Stomach smooth muscle (tissue), 2 donors: ENCODE results near the gene POC1B.

Source experiments
- H3K27ac ChIP-seq: one replicate; pipeline ENCODE4 v1.7.0; 2013; ENCODE audit warnings: mild to moderate bottlenecking, low read length, inconsistent platforms
- H3K27me3 ChIP-seq, 2 donors: one replicate each; pipeline ENCODE4 v1.7.0; 2013; ENCODE audit warnings: low read length in 2 of 2; ENCODE audit not compliant: insufficient read depth in 2 of 2, control insufficient read depth in 1 of 2
- H3K36me3 ChIP-seq, 2 donors: one replicate each; pipeline ENCODE4 v1.7.0; 2013; ENCODE audit warnings: low read length in 2 of 2; ENCODE audit not compliant: control insufficient read depth in 2 of 2, insufficient read depth in 2 of 2
- H3K4me1 ChIP-seq: one replicate; pipeline ENCODE4 v1.7.0; 2013; ENCODE audit warnings: low read length; ENCODE audit not compliant: control insufficient read depth, insufficient read depth
- H3K4me3 ChIP-seq, 2 donors: one replicate each; pipeline ENCODE4 v1.7.0; 2013; ENCODE audit warnings: low read length in 2 of 2
- H3K9ac ChIP-seq, 2 donors: one replicate each; pipeline ENCODE4 v1.7.0; 2013; ENCODE audit warnings: low read length in 2 of 2, mild to moderate bottlenecking in 1 of 2
- H3K9me3 ChIP-seq, 2 donors: one replicate each; pipeline ENCODE4 v1.7.0; 2013; ENCODE audit warnings: low read length in 2 of 2; ENCODE audit not compliant: control insufficient read depth in 2 of 2
- donor health status: healthy.
- donor health status: Pancreatic carcinoma.

The POC1B gene

DNA sequence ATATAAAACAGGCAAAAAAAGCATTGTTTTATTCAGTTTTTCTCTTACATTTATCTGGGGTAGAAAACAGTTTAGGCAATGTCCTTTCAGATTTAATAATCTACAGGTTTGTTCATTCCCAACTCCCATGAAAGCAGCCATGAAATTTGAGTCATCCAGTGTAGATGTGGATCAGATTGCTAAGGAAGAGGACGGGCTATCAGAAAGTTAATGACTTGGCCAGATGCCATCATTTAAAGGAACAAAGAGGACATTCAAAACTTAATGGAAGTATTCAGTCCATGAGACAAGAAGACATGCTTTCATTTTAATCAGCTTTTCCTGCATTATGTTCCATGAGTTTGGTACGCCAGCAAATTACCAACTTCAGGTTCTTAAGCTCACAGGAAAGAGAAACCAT lies 31.1 kb upstream of the POC1B start:
- H3K36me3 ChIP-seq, result no peaks in the 10 kb centered on the region
- no peaks in the 10 kb centered on the region for H3K4me1 ChIP-seq
- no peaks in the 10 kb centered on the region for H3K27me3 ChIP-seq
- H3K9ac ChIP-seq, result no peak overlapping the region
- no peak overlapping the region for H3K27ac ChIP-seq
- no peaks in the 10 kb centered on the region for H3K9me3 ChIP-seq
- no peak overlapping the region for H3K4me3 ChIP-seq

DNA sequence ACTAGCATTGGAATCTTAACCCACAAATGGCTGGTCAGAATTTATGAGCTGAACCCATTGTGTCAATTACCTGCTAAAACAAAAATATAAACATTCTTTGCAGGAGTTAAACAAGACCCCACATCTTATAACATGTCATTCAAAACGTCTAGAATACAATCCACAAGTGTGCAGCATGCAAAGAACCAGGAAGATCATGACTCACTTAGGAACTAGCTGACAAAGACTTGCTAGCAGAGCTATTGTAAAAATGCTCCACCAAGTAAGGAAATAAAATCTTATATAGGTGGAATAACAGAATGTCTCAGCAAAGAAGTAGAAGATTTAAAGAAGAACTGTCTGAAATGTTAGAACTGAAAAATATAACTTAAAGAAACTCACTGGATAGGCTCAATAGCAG lies 26.5 kb upstream of the POC1B start:
- Histone ChIP-seq H3K9me3 (no peaks in the 10 kb centered on the region), H3K27ac (no peak overlapping the region), H3K9ac (no peak overlapping the region), H3K4me1 (no peaks in the 10 kb centered on the region), H3K36me3 (no peaks in the 10 kb centered on the region), H3K4me3 (no peak overlapping the region), H3K27me3 (no peaks in the 10 kb centered on the region)

DNA sequence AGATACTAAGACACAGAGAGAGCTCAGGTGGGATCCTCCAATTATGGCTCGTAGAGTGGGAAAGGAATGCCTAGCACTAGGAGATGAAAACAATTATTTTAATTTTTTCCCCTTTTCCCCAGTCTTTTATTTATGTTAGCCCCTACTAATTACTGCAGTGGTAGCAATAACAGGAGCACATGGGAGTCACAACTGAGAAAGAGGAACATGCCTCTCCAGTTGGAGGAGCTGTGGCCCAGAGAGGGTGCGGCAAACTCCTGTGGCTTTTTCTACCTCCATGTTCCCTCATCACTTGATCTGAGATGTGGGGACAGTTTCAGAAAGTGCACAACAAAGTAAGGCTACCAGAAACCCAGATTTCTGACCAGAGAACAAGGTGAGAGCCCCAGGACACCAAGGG lies 25.9 kb upstream of the POC1B start:
- Histone ChIP-seq H3K9me3 (no peaks in the 10 kb centered on the region), H3K27me3 (no peaks in the 10 kb centered on the region), H3K9ac (no peak overlapping the region), H3K4me1 (no peaks in the 10 kb centered on the region), H3K27ac (no peak overlapping the region), H3K4me3 (no peak overlapping the region), H3K36me3 (no peaks in the 10 kb centered on the region)

DNA sequence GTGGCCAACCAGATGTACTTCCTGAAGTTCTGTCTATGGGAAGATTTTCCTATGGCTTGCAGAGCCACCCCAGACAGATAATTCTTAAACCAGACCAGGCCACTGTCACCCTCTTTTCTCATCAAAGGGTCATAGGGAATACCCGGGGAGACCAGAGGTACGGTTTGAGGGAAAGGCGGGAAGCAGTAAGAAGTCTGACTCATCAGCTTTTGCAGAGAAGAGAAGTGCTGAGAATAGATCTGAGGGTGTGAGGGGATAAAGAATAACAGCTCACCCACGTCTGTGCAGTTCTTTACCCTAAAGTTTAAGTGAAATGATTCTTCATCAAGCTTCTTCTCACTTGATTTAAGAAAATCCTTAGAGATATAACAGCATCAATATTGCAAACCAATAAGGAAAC lies 21.3 kb upstream of the POC1B start:
- no peaks in the 10 kb centered on the region for H3K27me3 ChIP-seq
- H3K27ac ChIP-seq, result no peak overlapping the region
- no peak overlapping the region for H3K9ac ChIP-seq
- peaks cover 5% of the 10 kb centered on the region for H3K4me1 ChIP-seq
- H3K9me3 ChIP-seq, result no peaks in the 10 kb centered on the region
- H3K4me3 ChIP-seq, result no peak overlapping the region
- H3K36me3 ChIP-seq, result no peaks in the 10 kb centered on the region

DNA sequence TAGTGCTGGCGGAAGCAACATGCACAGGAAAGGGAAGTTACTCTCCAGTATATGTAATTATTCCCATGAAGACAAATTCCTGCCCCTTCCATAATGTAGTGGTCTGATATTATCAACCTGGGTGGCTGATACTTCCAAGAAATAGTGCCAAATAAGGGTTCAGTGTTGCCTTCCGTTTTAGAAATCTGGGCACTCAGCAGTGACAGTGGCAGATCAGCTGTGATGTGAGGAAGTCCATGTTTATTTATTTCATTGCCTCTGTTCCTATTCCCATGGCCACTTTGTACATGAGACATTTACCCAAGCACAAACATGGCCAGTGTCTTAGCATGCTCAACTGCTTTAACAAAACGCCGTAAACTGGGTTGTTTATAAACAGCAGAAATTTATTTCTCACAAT lies 20.3 kb upstream of the POC1B start:
- H3K4me1 ChIP-seq, result peaks cover 5% of the 10 kb centered on the region
- H3K9ac ChIP-seq, result no peak overlapping the region
- no peaks in the 10 kb centered on the region for H3K27me3 ChIP-seq
- no peak overlapping the region for H3K4me3 ChIP-seq
- no peak overlapping the region for H3K27ac ChIP-seq
- no peaks in the 10 kb centered on the region for H3K9me3 ChIP-seq
- no peaks in the 10 kb centered on the region for H3K36me3 ChIP-seq

DNA sequence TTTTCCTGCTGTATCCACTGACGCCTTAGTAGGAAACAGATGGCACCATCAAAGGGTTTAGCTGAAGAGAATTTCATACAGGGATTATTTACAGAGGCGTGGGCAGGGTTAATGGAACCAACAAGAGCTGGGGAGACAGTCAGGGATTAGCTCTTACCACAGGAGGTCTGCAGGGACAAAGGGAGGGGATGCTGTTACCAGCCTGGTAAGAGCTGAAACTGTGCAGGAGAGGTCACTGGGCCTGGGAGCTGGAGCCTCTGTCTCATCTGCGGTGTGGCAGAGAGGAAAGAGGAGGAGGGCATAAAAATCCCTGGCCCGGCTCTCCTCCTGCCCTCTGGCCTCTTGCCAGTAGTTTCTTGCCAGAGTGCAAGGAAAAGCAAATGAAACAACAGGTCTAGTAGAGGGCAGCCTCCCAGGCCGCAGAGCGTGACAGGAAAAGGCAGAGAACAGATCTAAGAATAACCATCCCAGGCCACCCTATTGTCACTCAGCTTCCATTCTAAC lies 18.9 kb upstream of the POC1B start:
- Histone ChIP-seq H3K27ac (no peak overlapping the region), H3K9me3 (no peaks in the 10 kb centered on the region), H3K4me3 (no peak overlapping the region), H3K4me1 (peaks cover 5% of the 10 kb centered on the region), H3K36me3 (no peaks in the 10 kb centered on the region), H3K27me3 (no peaks in the 10 kb centered on the region), H3K9ac (no peak overlapping the region)

DNA sequence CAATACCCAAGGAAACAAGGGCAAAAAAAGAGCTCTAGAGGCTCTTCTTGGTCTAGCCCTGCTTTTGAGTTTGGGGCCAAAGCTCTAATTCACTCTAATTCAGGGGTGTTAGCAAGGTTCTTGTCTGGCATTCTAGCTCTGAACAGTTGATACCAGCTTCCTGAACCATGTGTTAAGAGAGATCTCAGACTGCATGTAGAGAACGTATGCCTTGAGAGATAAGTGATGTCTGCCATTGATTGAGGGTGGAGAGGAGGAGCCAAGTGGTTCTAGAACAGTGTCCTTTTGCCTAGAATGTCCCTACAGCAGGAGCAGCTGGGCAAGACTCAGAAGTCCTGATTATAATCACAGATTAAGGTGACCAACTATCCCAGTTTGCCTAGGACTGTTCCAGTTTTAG lies 18.2 kb upstream of the POC1B start:
- peaks cover 5% of the 10 kb centered on the region for H3K4me1 ChIP-seq
- no peaks in the 10 kb centered on the region for H3K9me3 ChIP-seq
- H3K27ac ChIP-seq, result no peak overlapping the region
- no peak overlapping the region for H3K4me3 ChIP-seq
- no peaks in the 10 kb centered on the region for H3K27me3 ChIP-seq
- no peak overlapping the region for H3K9ac ChIP-seq
- no peaks in the 10 kb centered on the region for H3K36me3 ChIP-seq

DNA sequence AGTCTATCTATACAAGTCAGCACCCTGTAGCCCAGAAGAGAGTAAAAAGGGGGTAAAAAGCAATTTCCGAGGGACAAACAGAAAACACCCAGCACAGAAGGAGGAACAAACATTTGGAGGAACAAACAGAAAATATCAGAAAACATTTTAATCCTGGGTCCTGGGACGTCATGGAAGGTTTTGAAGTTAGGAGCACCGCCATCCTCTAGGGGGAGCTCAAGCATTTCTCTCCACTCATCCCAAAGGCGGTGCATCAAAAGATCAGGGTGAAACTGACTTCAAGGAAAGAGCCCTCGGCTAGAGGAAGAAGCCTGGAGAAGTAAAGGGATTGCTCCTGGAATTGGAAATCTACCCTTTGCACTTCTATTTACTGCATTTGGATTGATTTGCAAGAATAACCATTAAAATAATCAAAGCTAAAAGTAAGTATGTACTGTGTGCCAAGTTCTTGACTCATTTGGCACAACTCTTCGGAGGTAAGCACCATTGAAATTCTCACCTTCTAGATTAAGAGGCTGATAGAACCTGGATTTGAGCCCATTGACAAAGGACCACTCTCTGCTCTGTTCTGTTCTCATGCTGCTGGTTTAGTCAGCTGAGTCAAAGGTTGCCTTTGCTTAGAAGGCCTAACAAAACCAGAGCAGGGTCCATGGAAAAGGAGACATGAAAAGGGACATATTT lies 17.2 kb upstream of the POC1B start:
- Histone ChIP-seq H3K27ac (no peak overlapping the region), H3K9ac (no peak overlapping the region), H3K36me3 (no peaks in the 10 kb centered on the region), H3K4me3 (no peak overlapping the region), H3K4me1 (peaks cover 5% of the 10 kb centered on the region), H3K9me3 (no peaks in the 10 kb centered on the region), H3K27me3 (no peaks in the 10 kb centered on the region)

DNA sequence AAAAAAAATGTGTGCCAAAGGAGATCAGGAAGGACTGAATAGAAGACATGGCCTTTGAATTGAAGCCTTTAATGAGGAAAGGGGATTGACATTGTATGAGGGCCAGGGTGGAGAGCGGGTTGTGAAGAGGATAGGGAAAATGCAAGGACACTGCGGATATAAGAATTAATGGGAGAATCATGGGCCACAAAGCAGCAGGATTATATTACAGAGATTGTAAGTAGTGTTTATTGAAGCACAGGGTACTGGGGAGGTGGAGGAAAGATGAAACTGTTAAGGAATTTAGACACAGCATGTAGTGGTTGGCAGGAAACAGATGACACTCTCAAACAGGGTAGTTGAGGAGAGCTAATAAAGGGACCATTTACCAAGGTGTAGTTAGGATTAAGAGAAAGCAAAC lies 16.4 kb upstream of the POC1B start:
- H3K9ac ChIP-seq, result no peak overlapping the region
- no peaks in the 10 kb centered on the region for H3K9me3 ChIP-seq
- H3K4me3 ChIP-seq, result no peak overlapping the region
- H3K36me3 ChIP-seq, result no peaks in the 10 kb centered on the region
- peaks cover 5% of the 10 kb centered on the region for H3K4me1 ChIP-seq
- H3K27me3 ChIP-seq, result no peaks in the 10 kb centered on the region
- H3K27ac ChIP-seq, result no peak overlapping the region

DNA sequence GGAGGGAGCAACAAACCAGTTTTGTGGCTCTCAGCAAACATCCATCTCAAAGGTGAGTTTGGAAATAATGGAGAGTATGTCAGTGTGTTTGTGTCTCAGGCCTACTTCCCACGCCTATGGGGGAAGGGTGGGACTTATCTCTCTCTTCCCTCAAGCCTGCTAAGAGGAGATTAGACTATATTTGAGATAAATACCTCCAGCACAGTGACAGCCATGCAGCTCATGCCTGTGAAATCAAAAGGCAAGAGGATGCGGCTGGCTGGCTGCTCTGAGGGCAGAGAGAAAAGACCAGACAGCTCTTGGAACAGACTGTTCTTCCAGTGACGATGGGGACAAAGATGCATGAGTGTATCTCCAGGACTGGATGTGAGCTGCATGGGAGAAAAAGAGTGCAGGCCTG lies 14.7 kb upstream of the POC1B start:
- no peak overlapping the region for H3K27ac ChIP-seq
- H3K9me3 ChIP-seq, result no peaks in the 10 kb centered on the region
- no peaks in the 10 kb centered on the region for H3K27me3 ChIP-seq
- no peak overlapping the region for H3K4me3 ChIP-seq
- peaks cover 5% of the 10 kb centered on the region for H3K4me1 ChIP-seq
- H3K9ac ChIP-seq, result no peak overlapping the region
- no peaks in the 10 kb centered on the region for H3K36me3 ChIP-seq

DNA sequence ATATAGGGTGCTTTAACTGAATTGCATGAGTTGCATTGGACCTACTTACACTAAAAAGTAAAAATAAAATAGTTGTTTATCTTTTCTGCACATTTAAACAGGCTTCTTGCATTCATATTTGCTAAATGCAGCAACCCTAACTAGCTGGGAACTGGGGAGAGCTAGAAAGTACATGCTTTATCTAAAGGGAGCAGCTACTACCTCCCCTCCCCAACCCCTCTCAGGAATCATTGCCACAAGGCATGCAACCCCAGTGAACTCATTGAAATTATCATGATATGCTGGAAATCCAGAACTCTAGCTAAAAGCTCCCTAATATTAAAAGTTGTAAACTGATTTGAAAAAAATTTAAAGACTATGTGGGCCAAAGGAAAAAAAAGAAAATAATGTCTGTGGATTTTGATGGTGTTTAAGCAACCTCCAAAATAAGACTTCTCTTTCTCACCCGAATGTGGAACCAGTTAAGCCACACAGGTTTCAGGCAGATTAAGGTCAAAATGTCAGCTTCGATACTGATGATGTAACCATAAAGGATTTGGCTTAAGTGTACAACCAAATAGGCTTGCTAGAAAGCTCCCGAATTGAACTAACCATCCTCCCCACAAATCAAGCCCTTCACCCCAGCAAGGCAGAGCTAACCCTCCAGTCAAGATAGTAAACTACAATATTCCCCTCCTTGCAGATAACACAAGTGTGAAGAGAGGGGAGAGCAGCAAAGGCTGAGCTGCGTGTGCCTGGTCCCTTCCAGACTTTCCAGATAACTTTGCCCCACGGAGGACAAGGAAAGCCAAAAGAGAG lies 13.8 kb upstream of the POC1B start:
- Histone ChIP-seq H3K9ac (no peak overlapping the region), H3K4me1 (peaks cover 2% of the 10 kb centered on the region), H3K36me3 (no peaks in the 10 kb centered on the region), H3K4me3 (no peak overlapping the region), H3K27me3 (no peaks in the 10 kb centered on the region), H3K27ac (no peak overlapping the region), H3K9me3 (no peaks in the 10 kb centered on the region)
